HepG2 (cell line): ENCODE measurements around the gene SRC. TPM values are rescaled to one million over a fixed set of nuclear protein-coding genes. Genes with fewer than 3 reads are reported as not detected.

Source experiments
- ARNTL ChIP-seq: sonication (generic); formaldehyde crosslinking; IDR thresholded peaks from 2 replicates; pipeline ENCODE4 v1.4.0; 2020; ENCODE audit warnings: mild to moderate bottlenecking, missing genetic modification reagents
- ETV6 ChIP-seq: sonication (generic); formaldehyde crosslinking; conservative IDR thresholded peaks from 2 replicates; pipeline ENCODE4 v1.4.0; 2020; ENCODE audit warnings: missing genetic modification reagents
- FUBP1 ChIP-seq: sonication (generic); formaldehyde crosslinking; IDR thresholded peaks from 2 replicates; pipeline ENCODE4 v1.5.1; 2020; ENCODE audit warnings: missing genetic modification reagents, mild to moderate bottlenecking, borderline replicate concordance
- GMEB1 ChIP-seq: sonication (generic); formaldehyde crosslinking; IDR thresholded peaks from 2 replicates; pipeline ENCODE4 v1.5.1; 2020; ENCODE audit warnings: missing genetic modification reagents, mild to moderate bottlenecking, borderline replicate concordance
- HMG20A ChIP-seq: IDR thresholded peaks from 2 replicates; pipeline ENCODE4 v1.6.1; 2016; ENCODE audit warnings: borderline replicate concordance
- IRX3 ChIP-seq: sonication (generic); formaldehyde crosslinking; IDR thresholded peaks from 2 replicates; pipeline ENCODE4 v1.8.1; 2023; ENCODE audit warnings: mild to moderate bottlenecking, low read depth, missing genetic modification reagents, borderline replicate concordance
- LBX2 ChIP-seq: sonication (generic); formaldehyde crosslinking; IDR thresholded peaks from 2 replicates; pipeline ENCODE4 v1.5.0; 2020; ENCODE audit warnings: missing genetic modification reagents, mild to moderate bottlenecking, borderline replicate concordance
- MAFK ChIP-seq, 2 experiments: IDR thresholded peaks in 1 of 2; conservative IDR thresholded peaks in 1 of 2; 2 replicates each; pipeline ENCODE4 v1.6.1; 2011; ENCODE audit warnings: improper control_type of control experiment in 2 of 2, low read length in 2 of 2
- NPAS2 ChIP-seq: sonication (generic); formaldehyde crosslinking; IDR thresholded peaks from 2 replicates; pipeline ENCODE4 v1.8.0; 2022; ENCODE audit warnings: mild to moderate bottlenecking, missing genetic modification reagents, borderline replicate concordance
- PCBP2 ChIP-seq: fragments of 200-400 bp; formaldehyde crosslinking; optimal IDR thresholded peaks from 2 replicates; pipeline ENCODE3; 2018; ENCODE audit warnings: low read length, low read depth; ENCODE audit not compliant: poor library complexity, severe bottlenecking
- PHF5A ChIP-seq: IDR thresholded peaks from one replicate; pipeline ENCODE4 v1.6.1; 2018; ENCODE audit warnings: low read depth, missing genetic modification reagents; ENCODE audit not compliant: unreplicated experiment
- PRDM15 ChIP-seq: sonication (generic); formaldehyde crosslinking; IDR thresholded peaks from 2 replicates; pipeline ENCODE4 v1.4.0; 2020; ENCODE audit warnings: missing genetic modification reagents
- RBM39 ChIP-seq: fragments of 200-400 bp; formaldehyde crosslinking; IDR thresholded peaks from one replicate; pipeline ENCODE4 v1.6.1; 2018; ENCODE audit warnings: antibody characterized with exemption, mild to moderate bottlenecking, low read depth, low read length; ENCODE audit not compliant: poor library complexity, severe bottlenecking
- RFXANK ChIP-seq: IDR thresholded peaks from 2 replicates; pipeline ENCODE4 v1.6.1; 2016
- RNF2 ChIP-seq: fragments of 450-650 bp; conservative IDR thresholded peaks from 2 replicates; pipeline ENCODE4 v1.6.1; 2016; ENCODE audit warnings: low read depth
- SALL2 ChIP-seq: sonication (generic); formaldehyde crosslinking; IDR thresholded peaks from 2 replicates; pipeline ENCODE4 v1.8.1; 2023; ENCODE audit warnings: mild to moderate bottlenecking, missing genetic modification reagents, inconsistent platforms
- SMYD3 ChIP-seq: sonication (generic); formaldehyde crosslinking; IDR thresholded peaks from 2 replicates; pipeline ENCODE4 v1.8.1; 2023; ENCODE audit warnings: mild to moderate bottlenecking, missing genetic modification reagents
- ZNF143 ChIP-seq: sonication (generic); formaldehyde crosslinking; IDR thresholded peaks from 2 replicates; pipeline ENCODE4 v1.4.0; 2020; ENCODE audit warnings: missing genetic modification reagents
- ZNF639 ChIP-seq: conservative IDR thresholded peaks from 2 replicates; pipeline ENCODE4 v1.6.1; 2018; ENCODE audit warnings: missing genetic modification reagents
- ZNF746 ChIP-seq: sonication (generic); formaldehyde crosslinking; IDR thresholded peaks from 2 replicates; pipeline ENCODE4 v1.8.0; 2022; ENCODE audit warnings: mild to moderate bottlenecking, missing genetic modification reagents
- ZNF773 ChIP-seq: sonication (generic); formaldehyde crosslinking; IDR thresholded peaks from 2 replicates; pipeline ENCODE4 v1.4.0; 2020; ENCODE audit warnings: missing genetic modification reagents, borderline replicate concordance
- ZNF839 ChIP-seq: sonication (generic); formaldehyde crosslinking; IDR thresholded peaks from 2 replicates; pipeline ENCODE4 v1.4.0; 2020; ENCODE audit warnings: missing genetic modification reagents, mild to moderate bottlenecking, borderline replicate concordance
- polyA plus RNA-seq, 8 experiments: library from polyadenylated mRNA; depleted of rRNA in 3 of 8; stranded (reverse) in 7 of 8; unstranded in 1 of 8; fragments of >200 nt; fragmentation: Illumina TruSeq in 4 of 8; extraction: Trizol in 4 of 8; gene quantifications; 2 replicates each; pipeline versions ENCODE4 v1.2.1 to v1.2.3, GENCODE V29; 2011 to 2016; ENCODE audit warnings: low read depth in 4 of 8, missing spikeins in 1 of 8, mixed read lengths in 1 of 8; ENCODE audit not compliant: insufficient read depth in 1 of 8
- total RNA-seq, 5 experiments: library from RNA; depleted of rRNA; stranded (reverse); fragments of >200 nt; fragmentation: Illumina TruSeq; extraction: Trizol; gene quantifications; 2 replicates each; pipeline ENCODE4 v1.2.3, GENCODE V29; 2016; ENCODE audit warnings: low read depth in 1 of 5

The SRC gene
- total and polyA plus RNA-seq, 2 of the 13 experiments (the other 11 are each of a cell fraction or from before 2014, with no cell fraction given), result 54.7 to 192 TPM

- no peak for TF ChIP-seq FUBP1
- peak; percentile 69; the same call in 1 of the 2 replicates for TF ChIP-seq ARNTL (CRISPR knock-in tag)
- no peak for TF ChIP-seq PRDM15 (CRISPR knock-in tag)
- peak; percentile 51; the same call in 1 of the 2 replicates for TF ChIP-seq SALL2 (CRISPR knock-in tag)
- peak; percentile 34; the same call in 1 of the 2 replicates for TF ChIP-seq ZNF839
- TF ChIP-seq LBX2 (CRISPR knock-in tag), result no peak
- TF ChIP-seq MAFK (conservative IDR thresholded peaks at IDR 0.05 in 1 of 2, IDR thresholded peaks at IDR 0.05 in 1 of 2; ENCODE audit: low read length in 2 of 2), result no peak
- no peak for TF ChIP-seq ZNF143 (CRISPR knock-in tag)
- TF ChIP-seq PCBP2, result no peak
- TF ChIP-seq ZNF773 (CRISPR knock-in tag), result no peak
- TF ChIP-seq RNF2, result no peak
- no peak for TF ChIP-seq ETV6 (CRISPR knock-in tag)
- TF ChIP-seq SMYD3 (CRISPR knock-in tag), result no peak
- no peak for TF ChIP-seq ZNF746
- no peak; the same call in 1 of the 2 replicates for TF ChIP-seq ZNF639 (CRISPR knock-in tag)
- TF ChIP-seq RBM39, result no peak
- TF ChIP-seq GMEB1, result no peak
- TF ChIP-seq RFXANK, result no peak
- no peak for TF ChIP-seq IRX3 (CRISPR knock-in tag)
- TF ChIP-seq HMG20A, result no peak
- TF ChIP-seq PHF5A (CRISPR knock-in tag), result no peak
- no peak for TF ChIP-seq NPAS2
Measured at GRCh38 chr20:37384683-37385174, 38.8 kb downstream of the SRC start (continued).
